HepG2 (cell line): ENCODE data around the gene ZBTB46. TPM values are rescaled to one million over a fixed set of nuclear protein-coding genes. Genes with fewer than 3 reads are reported as not detected.

ENCODE experiments used
- ATAC-seq: fragments of 200-7000 bp; cut with Tn5 transposase; 3 replicates; pipeline ENCODE4 v1.9.1; 2020; ENCODE audit warnings: mild to moderate bottlenecking, moderate library complexity
- BruUV-seq: library from RNA; stranded (reverse); fragments of 400-500 nt; replicated peaks from 2 replicates; lab custom pipeline; 2021; lab: Mats Ljungman, UMichigan
- CTCF ChIA-PET: fragments of 300-600 bp; formaldehyde crosslinking; extraction: SDS; loops from one replicate; lab custom pipeline; 2021; ENCODE audit warnings: low total read pairs, inconsistent platforms, low intra/inter-chr PET ratio; lab: Yijun Ruan, JAX
- POLR2A ChIA-PET: fragments of 350-600 bp; sonication (Branson Sonifier 250); formaldehyde crosslinking; loops from one replicate; lab custom pipeline; 2020; ENCODE audit warnings: antibody characterized with exemption, inconsistent platforms; lab: Yijun Ruan, JAX
- DNase-seq: peaks from one replicate; pipeline ENCODE4 v3.0.0-alpha.2; 2015; ENCODE audit warnings: low spot score
- FAIRE-seq: peaks from 3 replicates; lab custom pipeline; 2011; peaks lifted over from hg19 to GRCh38; lab: Jason Lieb, UNC
- H2AFZ ChIP-seq: one replicate; pipeline ENCODE4 v1.6.1; 2011; ENCODE audit warnings: low read length, inconsistent platforms
- H3K27ac ChIP-seq: fragments of 300-600 bp; 3 replicates; pipeline ENCODE4 v1.8.0; 2011; ENCODE audit warnings: mixed run types, mild to moderate bottlenecking, mixed read lengths, low read length, inconsistent platforms; ENCODE audit not compliant: insufficient read depth; ENCODE audit errors: extremely low read length
- H3K27me3 ChIP-seq, 2 experiments: fragments of 200-600 bp in 1 of 2; 2 replicates in 1 of 2; 3 replicates in 1 of 2; pipeline versions ENCODE4 v1.6.0 to v1.8.0; 2011; ENCODE audit warnings: low read length in 2 of 2, mild to moderate bottlenecking in 2 of 2, moderate library complexity in 2 of 2, inconsistent platforms in 1 of 2; ENCODE audit not compliant: insufficient read depth in 2 of 2, control insufficient read depth in 1 of 2
- H3K36me3 ChIP-seq, 2 experiments: fragments of 200-600 bp in 1 of 2; replicated peaks in 1 of 2; 2 replicates in 1 of 2; 3 replicates in 1 of 2; pipeline versions ENCODE4 v1.5.1 to v1.8.0; 2011; ENCODE audit warnings: low read length in 2 of 2, inconsistent platforms in 1 of 2; ENCODE audit not compliant: insufficient read depth in 2 of 2, control insufficient read depth in 1 of 2
- H3K4me1 ChIP-seq: 2 replicates; pipeline ENCODE4 v1.5.1; 2012; ENCODE audit warnings: low read length, inconsistent platforms; ENCODE audit not compliant: insufficient read depth
- H3K4me2 ChIP-seq: 2 replicates; pipeline ENCODE4 v1.6.0; 2011; ENCODE audit warnings: low read depth, low read length, inconsistent platforms
- H3K4me3 ChIP-seq, 3 experiments: fragments of 200-600 bp in 1 of 3; sonication (generic), shearing (Covaris generic) in 1 of 3; replicated peaks in 1 of 3; 2 replicates each; pipeline ENCODE4 v1.5.1; 2011 to 2016; ENCODE audit warnings: low read length in 3 of 3, inconsistent platforms in 2 of 3, low read depth in 2 of 3, mild to moderate bottlenecking in 2 of 3, control low read depth in 1 of 3, mixed read lengths in 1 of 3; ENCODE audit not compliant: insufficient read depth in 1 of 3
- H3K79me2 ChIP-seq: one replicate; pipeline ENCODE4 v1.6.1; 2011; ENCODE audit warnings: low read length, inconsistent platforms; ENCODE audit not compliant: insufficient read depth
- H3K9ac ChIP-seq: 2 replicates; pipeline ENCODE4 v1.6.0; 2011; ENCODE audit warnings: mild to moderate bottlenecking, low read depth, low read length, inconsistent platforms; ENCODE audit not compliant: insufficient read depth
- H3K9me3 ChIP-seq: 2 replicates; pipeline ENCODE4 v1.5.1; 2012; ENCODE audit warnings: mild to moderate bottlenecking, low read length
- H4K20me1 ChIP-seq: 2 replicates; pipeline ENCODE4 v1.6.0; 2011; ENCODE audit warnings: inconsistent platforms, mild to moderate bottlenecking, low read length, moderate library complexity; ENCODE audit not compliant: insufficient read depth
- AGO1 ChIP-seq: fragments of 200-400 bp; formaldehyde crosslinking; IDR thresholded peaks from 2 replicates; pipeline ENCODE4 v1.6.1; 2017; ENCODE audit warnings: mild to moderate bottlenecking, low read depth, low read length, moderate library complexity; ENCODE audit not compliant: poor library complexity, severe bottlenecking
- AGO2 ChIP-seq: fragments of 200-400 bp; formaldehyde crosslinking; optimal IDR thresholded peaks from 2 replicates; pipeline ENCODE3; 2017; ENCODE audit warnings: mild to moderate bottlenecking, low read depth, low read length, moderate library complexity
- AKAP8 ChIP-seq: sonication (generic); formaldehyde crosslinking; IDR thresholded peaks from 2 replicates; pipeline ENCODE4 v1.5.1; 2020; ENCODE audit warnings: mild to moderate bottlenecking, missing genetic modification reagents
- BATF2 ChIP-seq: sonication (generic); formaldehyde crosslinking; IDR thresholded peaks from 2 replicates; pipeline ENCODE4 v1.8.0; 2022; ENCODE audit warnings: mild to moderate bottlenecking, missing genetic modification reagents, moderate library complexity
- CAMTA2 ChIP-seq: sonication (generic); formaldehyde crosslinking; IDR thresholded peaks from 2 replicates; pipeline ENCODE4 v1.4.0; 2020; ENCODE audit warnings: mild to moderate bottlenecking, missing genetic modification reagents, borderline replicate concordance
- CHD2 ChIP-seq: IDR thresholded peaks from 2 replicates; pipeline ENCODE4 v1.6.1; 2011; ENCODE audit warnings: low read depth, low read length, improper control_type of control experiment
- ESRRA ChIP-seq: sonication (generic); formaldehyde crosslinking; IDR thresholded peaks from 2 replicates; pipeline ENCODE4 v1.5.1; 2020; ENCODE audit warnings: mild to moderate bottlenecking, low read depth, missing genetic modification reagents
- POLR2A ChIP-seq, 2 experiments: IDR thresholded peaks; 2 replicates each; pipeline ENCODE4 v1.6.1; 2011; ENCODE audit warnings: low read depth in 2 of 2, low read length in 2 of 2, mild to moderate bottlenecking in 1 of 2, moderate library complexity in 1 of 2; ENCODE audit not compliant: insufficient read depth in 1 of 2
- RBM22 ChIP-seq: fragments of 200-400 bp; formaldehyde crosslinking; optimal IDR thresholded peaks from 2 replicates; pipeline ENCODE3; 2017; ENCODE audit warnings: mild to moderate bottlenecking, low read length, moderate library complexity
- REXO4 ChIP-seq: sonication (generic); formaldehyde crosslinking; IDR thresholded peaks from 2 replicates; pipeline ENCODE4 v1.8.0; 2022; ENCODE audit warnings: missing genetic modification reagents, mild to moderate bottlenecking, borderline replicate concordance
- SP1 ChIP-seq, 2 experiments: fragments of 450-650 bp in 1 of 2; sonication (generic) in 1 of 2; formaldehyde crosslinking in 1 of 2; IDR thresholded peaks; 2 replicates each; pipeline versions ENCODE4 v1.4.0 to v1.6.1; 2016 to 2020; ENCODE audit warnings: missing genetic modification reagents in 1 of 2
- SRSF1 ChIP-seq: fragments of 200-400 bp; formaldehyde crosslinking; optimal IDR thresholded peaks from 2 replicates; pipeline ENCODE3; 2017; ENCODE audit warnings: mild to moderate bottlenecking, low read depth, low read length, moderate library complexity
- TAF1 ChIP-seq: sonication (generic); formaldehyde crosslinking; IDR thresholded peaks from 2 replicates; pipeline ENCODE4 v1.4.0; 2020; ENCODE audit warnings: missing genetic modification reagents
- THRA ChIP-seq: sonication (generic); formaldehyde crosslinking; IDR thresholded peaks from 2 replicates; pipeline ENCODE4 v1.4.0; 2020; ENCODE audit warnings: missing genetic modification reagents, borderline replicate concordance
- ZC3H13 ChIP-seq: sonication (generic); formaldehyde crosslinking; IDR thresholded peaks from 2 replicates; pipeline ENCODE4 v1.8.1; 2023; ENCODE audit warnings: mild to moderate bottlenecking, missing genetic modification reagents, moderate library complexity
- ZFAT ChIP-seq: sonication (generic); formaldehyde crosslinking; conservative IDR thresholded peaks from 2 replicates; pipeline ENCODE4 v1.8.1; 2023; ENCODE audit warnings: missing genetic modification reagents, inconsistent platforms
- ZNF253 ChIP-seq: sonication (generic); formaldehyde crosslinking; IDR thresholded peaks from 2 replicates; pipeline ENCODE4 v1.8.0; 2022; ENCODE audit warnings: mild to moderate bottlenecking, missing genetic modification reagents, borderline replicate concordance
- ZNF326 ChIP-seq: sonication (generic); formaldehyde crosslinking; IDR thresholded peaks from 2 replicates; pipeline ENCODE4 v1.4.0; 2020; ENCODE audit warnings: missing genetic modification reagents, borderline replicate concordance
- ZNF652 ChIP-seq: IDR thresholded peaks from 2 replicates; pipeline ENCODE4 v1.6.1; 2016; ENCODE audit warnings: low read depth, borderline replicate concordance
- WGBS: methylation state at CpG from one replicate; pipeline ENCODE4 v1.1.6; 2017; ENCODE audit warnings: low lambda C conversion rate; 5-methylcytosine and 5-hydroxymethylcytosine counted together
- in situ Hi-C: cut with HindIII; loops from 2 replicates; pipeline ENCODE4 v1.10.0; 2017; ENCODE audit warnings: low pct_unique_long_range_greater_than_20kb; ENCODE audit not compliant: extremely low pct_ligation_motif_present
- intact Hi-C: fragments of 100-400 bp; cut with micrococcal nuclease; formaldehyde crosslinking; loops from one replicate; pipeline ENCODE4 v1.10.0; 2022; ENCODE audit not compliant: unreplicated experiment
- polyA plus RNA-seq, 8 experiments: library from polyadenylated mRNA; depleted of rRNA in 3 of 8; stranded (reverse) in 7 of 8; unstranded in 1 of 8; fragments of >200 nt; fragmentation: Illumina TruSeq in 4 of 8; extraction: Trizol in 4 of 8; gene quantifications; 2 replicates each; pipeline versions ENCODE4 v1.2.1 to v1.2.3, GENCODE V29; 2011 to 2016; ENCODE audit warnings: low read depth in 4 of 8, missing spikeins in 1 of 8, mixed read lengths in 1 of 8; ENCODE audit not compliant: insufficient read depth in 1 of 8
- total RNA-seq, 5 experiments: library from RNA; depleted of rRNA; stranded (reverse); fragments of >200 nt; fragmentation: Illumina TruSeq; extraction: Trizol; gene quantifications; 2 replicates each; pipeline ENCODE4 v1.2.3, GENCODE V29; 2016; ENCODE audit warnings: low read depth in 1 of 5

The ZBTB46 gene
- total and polyA plus RNA-seq, 2 of the 13 experiments (the other 11 are each of a cell fraction or from before 2014, with no cell fraction given), result 1.6 to 13.5 TPM

- TF ChIP-seq RBM22, result peak; percentile 61
- no peak for TF ChIP-seq THRA
- 0 out of 2 replicates have a peak, but pooled peaks have one; percentile 11 for TF ChIP-seq BATF2 (CRISPR knock-in tag)
- no peak for TF ChIP-seq SP1 (IDR thresholded peaks at IDR 0.05)
- TF ChIP-seq SP1 (CRISPR knock-in tag; IDR thresholded peaks at IDR 0.05), result no peak
- peak; percentile 69 for TF ChIP-seq AGO2
- TF ChIP-seq ESRRA (CRISPR knock-in tag), result no peak
These were observed 135.4 kb downstream of the ZBTB46 start (continued) for GRCh38 chr20:63695424-63696305.

- intact Hi-C loops (no loop called here), in situ Hi-C loops (no loop called here)
- Histone ChIP-seq H4K20me1 (peaks cover 4% of the 10 kb centered on the region; the same call in 1 of the 2 replicates), H3K4me3 (no peak overlapping the region), H3K79me2 (no peaks in the 10 kb centered on the region), H3K4me2 (no peak overlapping the region), H3K36me3 (peaks cover 3 to 4% of the 10 kb centered on the region in 2 experiments; a peak in 3 of 5 replicates), H3K4me1 (peaks cover 21% of the 10 kb centered on the region), H2AFZ (no peak overlapping the region), H3K27ac (no peak overlapping the region), H3K27me3 (no peaks in the 10 kb centered on the region), H3K9me3 (no peaks in the 10 kb centered on the region), H3K9ac (no peak overlapping the region)
- ChIA-PET CTCF (no interaction called here), POLR2A (no interaction called here)
- no TSS peak for BruUV-seq
- ATAC-seq, result no peak
- DNase-seq, result no peak
- no peak for FAIRE-seq
- WGBS, result 97% methylated on average over 27 of the region's 37 CpGs
- TF ChIP-seq ZFAT (CRISPR knock-in tag) (no peak), AKAP8 (CRISPR knock-in tag) (0 out of 2 replicates have a peak, but pooled peaks have one; percentile 22), CHD2 (no peak), ZNF326 (CRISPR knock-in tag) (peak; percentile 58; the same call in 1 of the 2 replicates), TAF1 (CRISPR knock-in tag) (0 out of 2 replicates have a peak, but pooled peaks have one; percentile 20), CAMTA2 (CRISPR knock-in tag) (0 out of 2 replicates have a peak, but pooled peaks have one; percentile 5), ZNF652 (CRISPR knock-in tag) (no peak), ZC3H13 (no peak), AGO2 (peak; percentile 85), ZNF253 (CRISPR knock-in tag) (no peak), AGO1 (peak; percentile 4), POLR2A (IDR thresholded peaks at IDR 0.05; ENCODE audit: insufficient read depth in 1 of 2, low read depth in 2 of 2, low read length in 2 of 2) (0 out of 4 replicates have a peak, but pooled peaks of 1 of the 2 experiments have one; percentile 3), SRSF1 (peak; percentile 79), REXO4 (CRISPR knock-in tag) (no peak)
These were observed 136.3 kb downstream of the ZBTB46 start for GRCh38 chr20:63694584-63695423.
